GM21737 (cell line): ENCODE data around the gene S100A3.
"Not testable (repeated sequence)": the region's sequence is repeated elsewhere in the genome, so short reads cannot be mapped to it uniquely, and the experiment has no call there.

Experiments
- ATAC-seq: cut with Tn5 transposase; IDR thresholded peaks from one replicate; pipeline ENCODE4 v1.9.1; 2021; ENCODE audit warnings: mild to moderate bottlenecking, moderate library complexity; ENCODE audit not compliant: unreplicated experiment

Gene S100A3

GRCh38 chr1:153548722-153549688 is at the start of gene S100A3:
Gene S100A3, minus strand, starts transcription at chr1:153549258. Its CDS starts 773 bp downstream, at chr1:153548485.
- ATAC-seq = no peak

- ATAC-seq = peak; percentile 91
Measured at GRCh38 chr1:153598309-153599172, 49.5 kb upstream of the S100A3 start.

GRCh38 chr1:153597206-153597605 is 48.1 kb upstream of the S100A3 start:
- no peak for ATAC-seq

GRCh38 chr1:153592748-153593147 is 43.7 kb upstream of the S100A3 start:
- ATAC-seq = no peak

GRCh38 chr1:153588482-153588881 is 39.4 kb upstream of the S100A3 start:
- no peak for ATAC-seq

- not testable (repeated sequence) for ATAC-seq
Measured at GRCh38 chr1:153588033-153588432, 39.0 kb upstream of the S100A3 start.

GRCh38 chr1:153587314-153587713 is 38.3 kb upstream of the S100A3 start:
- no peak for ATAC-seq

- ATAC-seq = no peak
Measured at GRCh38 chr1:153586347-153586746, 37.3 kb upstream of the S100A3 start.

- ATAC-seq = no peak
Measured at GRCh38 chr1:153585006-153585405, 35.9 kb upstream of the S100A3 start.

GRCh38 chr1:153583976-153584375 is 34.9 kb upstream of the S100A3 start:
- ATAC-seq = no peak

- not testable (repeated sequence) for ATAC-seq
Measured at GRCh38 chr1:153583514-153583913, 34.5 kb upstream of the S100A3 start.

GRCh38 chr1:153582836-153583235 is 33.8 kb upstream of the S100A3 start:
- ATAC-seq = not testable (repeated sequence)

- ATAC-seq = no peak
Measured at GRCh38 chr1:153578936-153579335, 29.9 kb upstream of the S100A3 start.

GRCh38 chr1:153578490-153578889 is 29.4 kb upstream of the S100A3 start:
- no peak for ATAC-seq

GRCh38 chr1:153577624-153578051 is 28.6 kb upstream of the S100A3 start:
- ATAC-seq = no peak

GRCh38 chr1:153577138-153577537 is 28.1 kb upstream of the S100A3 start:
- ATAC-seq = no peak

- not testable (repeated sequence) for ATAC-seq
Measured at GRCh38 chr1:153575497-153575896, 26.4 kb upstream of the S100A3 start.

- ATAC-seq = not testable (repeated sequence)
Measured at GRCh38 chr1:153575081-153575491, 26.0 kb upstream of the S100A3 start.

- no peak for ATAC-seq
Measured at GRCh38 chr1:153573351-153573750, 24.3 kb upstream of the S100A3 start.

- no peak for ATAC-seq
Measured at GRCh38 chr1:153572569-153573015, 23.5 kb upstream of the S100A3 start.

GRCh38 chr1:153571706-153572105 is 22.6 kb upstream of the S100A3 start:
- no peak for ATAC-seq
